Measurements from ENCODE around the gene ZNF646.

ZNF646 gene

DNA sequence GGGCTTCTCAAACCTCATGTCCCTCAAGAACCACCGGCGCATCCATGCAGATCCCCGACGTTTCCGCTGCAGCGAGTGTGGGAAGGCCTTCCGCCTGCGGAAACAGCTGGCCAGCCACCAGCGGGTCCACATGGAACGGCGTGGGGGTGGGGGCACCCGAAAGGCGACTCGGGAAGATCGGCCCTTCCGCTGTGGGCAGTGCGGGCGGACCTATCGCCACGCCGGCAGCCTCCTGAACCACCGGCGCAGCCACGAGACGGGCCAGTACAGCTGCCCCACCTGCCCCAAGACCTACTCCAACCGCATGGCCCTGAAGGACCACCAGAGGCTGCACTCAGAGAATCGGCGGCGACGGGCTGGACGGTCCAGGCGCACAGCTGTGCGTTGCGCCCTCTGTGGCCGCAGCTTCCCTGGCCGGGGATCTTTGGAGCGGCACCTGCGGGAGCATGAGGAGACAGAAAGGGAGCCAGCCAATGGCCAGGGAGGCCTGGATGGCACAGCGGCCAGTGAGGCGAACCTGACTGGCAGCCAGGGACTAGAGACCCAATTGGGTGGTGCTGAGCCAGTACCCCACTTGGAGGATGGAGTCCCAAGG lies 5.9 kb downstream of the ZNF646 start:
- H3K4me1 ChIP-seq (ENCODE audit: insufficient read depth, low read length): peaks cover 22% of the 10 kb centered on the region
- no peak for TF ChIP-seq EZH2 (IDR thresholded peaks at IDR 0.05; ENCODE audit: borderline replicate concordance, low read depth, low read length, severe bottlenecking)
- TF ChIP-seq, protein P1, sequence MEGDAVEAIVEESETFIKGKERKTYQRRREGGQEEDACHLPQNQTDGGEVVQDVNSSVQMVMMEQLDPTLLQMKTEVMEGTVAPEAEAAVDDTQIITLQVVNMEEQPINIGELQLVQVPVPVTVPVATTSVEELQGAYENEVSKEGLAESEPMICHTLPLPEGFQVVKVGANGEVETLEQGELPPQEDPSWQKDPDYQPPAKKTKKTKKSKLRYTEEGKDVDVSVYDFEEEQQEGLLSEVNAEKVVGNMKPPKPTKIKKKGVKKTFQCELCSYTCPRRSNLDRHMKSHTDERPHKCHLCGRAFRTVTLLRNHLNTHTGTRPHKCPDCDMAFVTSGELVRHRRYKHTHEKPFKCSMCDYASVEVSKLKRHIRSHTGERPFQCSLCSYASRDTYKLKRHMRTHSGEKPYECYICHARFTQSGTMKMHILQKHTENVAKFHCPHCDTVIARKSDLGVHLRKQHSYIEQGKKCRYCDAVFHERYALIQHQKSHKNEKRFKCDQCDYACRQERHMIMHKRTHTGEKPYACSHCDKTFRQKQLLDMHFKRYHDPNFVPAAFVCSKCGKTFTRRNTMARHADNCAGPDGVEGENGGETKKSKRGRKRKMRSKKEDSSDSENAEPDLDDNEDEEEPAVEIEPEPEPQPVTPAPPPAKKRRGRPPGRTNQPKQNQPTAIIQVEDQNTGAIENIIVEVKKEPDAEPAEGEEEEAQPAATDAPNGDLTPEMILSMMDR (IDR thresholded peaks at IDR 0.05; ENCODE audit: borderline replicate concordance, extremely low read depth, low read length, poor library complexity, severe bottlenecking): no peak

DNA sequence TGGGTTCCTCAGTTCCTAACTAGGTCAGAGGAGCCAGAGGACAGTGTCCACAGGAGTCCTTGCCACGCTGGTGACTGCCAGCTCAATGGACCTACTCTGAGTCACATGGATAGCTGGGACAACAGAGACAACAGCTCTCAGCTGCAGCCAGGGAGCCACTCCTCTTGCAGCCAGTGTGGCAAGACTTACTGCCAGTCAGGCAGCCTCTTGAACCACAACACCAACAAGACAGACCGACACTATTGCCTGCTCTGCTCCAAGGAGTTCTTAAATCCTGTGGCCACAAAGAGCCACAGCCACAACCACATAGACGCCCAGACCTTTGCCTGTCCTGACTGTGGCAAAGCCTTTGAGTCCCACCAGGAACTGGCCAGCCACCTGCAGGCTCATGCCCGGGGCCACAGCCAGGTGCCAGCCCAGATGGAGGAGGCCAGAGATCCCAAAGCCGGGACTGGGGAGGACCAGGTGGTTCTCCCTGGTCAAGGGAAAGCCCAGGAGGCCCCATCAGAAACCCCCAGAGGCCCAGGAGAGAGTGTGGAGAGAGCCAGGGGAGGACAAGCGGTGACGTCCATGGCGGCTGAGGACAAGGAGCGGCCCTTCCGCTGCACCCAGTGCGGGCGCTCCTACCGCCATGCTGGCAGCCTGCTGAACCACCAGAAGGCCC lies 6.7 kb downstream of the ZNF646 start:
- H2AFZ ChIP-seq (ENCODE audit: low read depth, low read length): no peak overlapping the region
- H3K27ac ChIP-seq (ENCODE audit: low read length): no peak overlapping the region
- DNase-seq (no peak), ATAC-seq (ENCODE audit: insufficient read depth, low read depth) (no peak)
- H3K4me3 ChIP-seq (ENCODE audit: low read depth in 1 of 2, low read length in 2 of 2): no peak overlapping the region
- H3K36me3 ChIP-seq (ENCODE audit: insufficient read depth, low read length): peaks cover 97% of the 10 kb centered on the region
- TF ChIP-seq, protein P1 (IDR thresholded peaks at IDR 0.05; ENCODE audit: borderline replicate concordance, extremely low read depth, low read length, poor library complexity, severe bottlenecking): no peak
- TF ChIP-seq EZH2 (IDR thresholded peaks at IDR 0.05; ENCODE audit: borderline replicate concordance, low read depth, low read length, severe bottlenecking): no peak
- peaks cover 75% of the 10 kb centered on the region for H4K20me1 ChIP-seq (ENCODE audit: insufficient read depth, low read length)
- no peaks in the 10 kb centered on the region for H3K9me3 ChIP-seq (ENCODE audit: insufficient read depth, low read length, severe bottlenecking)
- no peak overlapping the region for H3K4me2 ChIP-seq (ENCODE audit: insufficient read depth, low read length)
- H3K27me3 ChIP-seq (ENCODE audit: insufficient read depth, low read length, poor library complexity): no peaks in the 10 kb centered on the region
- no peak overlapping the region for H3K9ac ChIP-seq (ENCODE audit: low read depth, low read length)
- H3K4me1 ChIP-seq (ENCODE audit: insufficient read depth, low read length): peaks cover 15% of the 10 kb centered on the region
- H3K79me2 ChIP-seq (ENCODE audit: insufficient read depth, low read length): peaks cover 64% of the 10 kb centered on the region

More for the DNA sequence above, 5.9 kb downstream of the ZNF646 start:
- ATAC-seq (ENCODE audit: insufficient read depth, low read depth) (no peak), DNase-seq (no peak)
- Histone ChIP-seq H3K36me3 (ENCODE audit: insufficient read depth, low read length) (peaks cover 94% of the 10 kb centered on the region), H3K27ac (ENCODE audit: low read length) (no peak overlapping the region), H3K4me3 (ENCODE audit: low read depth in 1 of 2, low read length in 2 of 2) (no peak overlapping the region), H3K79me2 (ENCODE audit: insufficient read depth, low read length) (peaks cover 71% of the 10 kb centered on the region), H3K9me3 (ENCODE audit: insufficient read depth, low read length, severe bottlenecking) (no peaks in the 10 kb centered on the region), H3K9ac (ENCODE audit: low read depth, low read length) (no peak overlapping the region), H3K4me2 (ENCODE audit: insufficient read depth, low read length) (no peak overlapping the region), H3K27me3 (ENCODE audit: insufficient read depth, low read length, poor library complexity) (no peaks in the 10 kb centered on the region), H4K20me1 (ENCODE audit: insufficient read depth, low read length) (peaks cover 77% of the 10 kb centered on the region), H2AFZ (ENCODE audit: low read depth, low read length) (no peak overlapping the region)

DNA sequence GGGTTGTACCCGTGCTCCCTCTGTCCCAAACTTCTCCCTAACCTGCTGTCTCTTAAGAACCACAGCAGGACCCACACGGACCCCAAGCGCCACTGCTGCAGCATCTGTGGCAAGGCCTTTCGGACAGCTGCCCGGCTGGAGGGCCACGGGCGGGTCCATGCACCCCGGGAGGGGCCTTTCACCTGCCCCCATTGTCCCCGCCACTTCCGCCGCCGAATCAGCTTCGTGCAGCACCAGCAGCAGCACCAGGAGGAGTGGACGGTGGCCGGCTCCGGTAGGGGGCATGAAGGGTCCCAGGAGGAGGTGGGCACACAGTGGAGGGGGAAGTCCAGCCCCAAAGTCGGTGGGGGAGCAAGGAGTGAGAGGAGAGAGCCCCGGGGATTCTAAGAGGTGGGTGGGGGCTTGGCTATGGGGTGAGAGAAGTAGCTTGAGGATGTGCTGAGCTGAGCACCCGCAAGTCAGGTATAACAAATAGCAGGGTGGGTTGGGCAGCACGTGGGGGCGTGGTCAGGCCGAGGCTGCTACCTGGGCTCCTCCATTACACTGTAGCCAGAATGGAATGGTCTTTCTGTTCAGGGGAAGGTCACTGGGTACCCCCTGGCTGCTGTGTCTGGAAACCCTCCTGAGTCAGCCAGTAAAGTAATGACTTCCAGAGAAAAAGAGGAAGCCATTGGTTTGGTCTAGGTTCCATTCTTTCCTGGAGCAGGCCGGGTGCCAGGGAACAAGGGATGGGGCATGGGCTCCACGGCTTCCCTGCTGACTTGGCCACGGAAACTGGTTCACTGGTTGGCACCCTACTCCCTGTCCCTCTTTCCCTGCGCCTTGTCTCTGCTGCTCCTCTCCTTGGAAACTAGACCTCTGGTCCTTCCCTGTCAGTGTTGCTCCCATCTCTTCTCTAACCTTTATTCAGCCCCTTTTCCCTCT lies 7.5 kb downstream of the ZNF646 start:
- Histone ChIP-seq H3K9me3 (ENCODE audit: insufficient read depth, low read length, severe bottlenecking) (no peaks in the 10 kb centered on the region), H3K4me3 (ENCODE audit: low read depth in 1 of 2, low read length in 2 of 2) (no peak overlapping the region), H3K27me3 (ENCODE audit: insufficient read depth, low read length, poor library complexity) (no peaks in the 10 kb centered on the region), H3K9ac (ENCODE audit: low read depth, low read length) (no peak overlapping the region), H3K27ac (ENCODE audit: low read length) (no peak overlapping the region), H4K20me1 (ENCODE audit: insufficient read depth, low read length) (peaks cover 72% of the 10 kb centered on the region), H3K4me2 (ENCODE audit: insufficient read depth, low read length) (no peak overlapping the region), H3K4me1 (ENCODE audit: insufficient read depth, low read length) (peaks cover 15% of the 10 kb centered on the region), H3K79me2 (ENCODE audit: insufficient read depth, low read length) (peaks cover 56% of the 10 kb centered on the region), H2AFZ (ENCODE audit: low read depth, low read length) (no peak overlapping the region), H3K36me3 (ENCODE audit: insufficient read depth, low read length) (peaks cover 95% of the 10 kb centered on the region)
- ATAC-seq (ENCODE audit: insufficient read depth, low read depth) (no peak), DNase-seq (no peak)
- no peak for TF ChIP-seq EZH2 (IDR thresholded peaks at IDR 0.05; ENCODE audit: borderline replicate concordance, low read depth, low read length, severe bottlenecking)
- TF ChIP-seq, protein P1 (IDR thresholded peaks at IDR 0.05; ENCODE audit: borderline replicate concordance, extremely low read depth, low read length, poor library complexity, severe bottlenecking): no peak
